Colonic mucosa (tissue), 4 donors: ENCODE data around the gene KIAA0232. TPM values are rescaled to one million over a fixed set of nuclear protein-coding genes. Genes with fewer than 3 reads are reported as not detected.

ENCODE experiments used
- DNase-seq: peaks from one replicate; pipeline ENCODE4 v3.0.0-alpha.2; 2020
- H3K27ac ChIP-seq: fragments of 200-600 bp; one replicate; pipeline ENCODE4 v1.8.0; 2021
- H3K27me3 ChIP-seq: fragments of 200-600 bp; one replicate; pipeline ENCODE4 v1.8.0; 2021
- H3K36me3 ChIP-seq: fragments of 200-600 bp; one replicate; pipeline ENCODE4 v1.8.0; 2021
- H3K4me1 ChIP-seq: fragments of 200-600 bp; one replicate; pipeline ENCODE4 v1.8.0; 2021; ENCODE audit warnings: mild to moderate bottlenecking
- H3K4me3 ChIP-seq: fragments of 200-600 bp; one replicate; pipeline ENCODE4 v1.8.0; 2021
- H3K9ac ChIP-seq, 2 donors: one replicate each; pipeline ENCODE4 v1.7.0; 2013; ENCODE audit warnings: control low read depth in 2 of 2, low read depth in 2 of 2, low read length in 2 of 2
- H3K9me3 ChIP-seq: fragments of 200-600 bp; one replicate; pipeline ENCODE4 v1.8.0; 2021
- intact Hi-C: fragments of 100-400 bp; cut with DNase I; formaldehyde crosslinking; loops from one replicate; pipeline ENCODE4 v1.14.1; 2022
- total RNA-seq, 2 donors: library from RNA; stranded (reverse); fragmentation: NEBNext Ultra II Directional in 1 of 2; extraction: Animal tissue kit (Norgen Biotek cat#: 25700) in 1 of 2; gene quantifications; one replicate each; pipeline ENCODE4 v1.2.1, GENCODE V29; 2021
- TF ChIP-seq, protein P1 (sequence below): fragments of 200-600 bp; IDR thresholded peaks from one replicate; pipeline ENCODE4 v1.8.0; 2022; ENCODE audit warnings: antibody characterized with exemption, mild to moderate bottlenecking
- donor health status: healthy.
- donor health status: DM: no; HTN: no; CAD: no.
- donor health status: DM: no; HTN: no; CAD: no.

KIAA0232 gene
- total RNA-seq, 2 donors from 2014 or later, result 20.8 to 32.8 TPM

DNA sequence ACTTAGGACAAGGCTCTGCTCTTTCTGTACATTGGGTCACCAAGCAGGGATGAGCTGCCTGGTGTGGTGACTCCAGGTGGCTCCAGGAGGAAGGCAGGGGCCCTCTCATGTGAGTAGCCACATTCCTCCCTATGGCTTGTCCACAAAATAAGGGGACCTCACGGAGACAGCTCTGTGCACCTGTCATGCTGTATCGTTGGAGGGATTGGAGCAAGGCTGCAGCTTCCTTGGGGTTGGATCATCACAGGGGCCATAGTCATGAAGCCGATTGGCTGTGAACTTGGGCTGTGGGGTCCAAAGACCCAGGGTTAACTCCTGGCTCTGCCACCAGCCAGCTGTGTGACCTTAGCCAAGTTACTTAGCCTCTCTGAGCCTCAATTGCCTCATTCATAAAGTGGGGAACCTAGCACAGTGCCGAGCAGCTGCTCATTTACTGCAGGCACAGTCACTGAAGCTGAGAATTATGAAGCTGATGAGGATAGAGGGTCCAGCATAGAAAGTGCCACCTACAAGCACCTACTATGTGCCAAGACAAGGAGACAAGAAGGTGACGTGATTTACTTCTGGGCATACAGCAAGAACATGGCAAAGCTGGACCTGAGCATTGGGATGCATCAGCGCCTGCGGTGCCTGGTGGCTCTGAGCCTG lies 11.8 kb upstream of the KIAA0232 start:
- H3K4me1 ChIP-seq, result peaks cover 21% of the 10 kb centered on the region
- intact Hi-C loops, result no loop called here

DNA sequence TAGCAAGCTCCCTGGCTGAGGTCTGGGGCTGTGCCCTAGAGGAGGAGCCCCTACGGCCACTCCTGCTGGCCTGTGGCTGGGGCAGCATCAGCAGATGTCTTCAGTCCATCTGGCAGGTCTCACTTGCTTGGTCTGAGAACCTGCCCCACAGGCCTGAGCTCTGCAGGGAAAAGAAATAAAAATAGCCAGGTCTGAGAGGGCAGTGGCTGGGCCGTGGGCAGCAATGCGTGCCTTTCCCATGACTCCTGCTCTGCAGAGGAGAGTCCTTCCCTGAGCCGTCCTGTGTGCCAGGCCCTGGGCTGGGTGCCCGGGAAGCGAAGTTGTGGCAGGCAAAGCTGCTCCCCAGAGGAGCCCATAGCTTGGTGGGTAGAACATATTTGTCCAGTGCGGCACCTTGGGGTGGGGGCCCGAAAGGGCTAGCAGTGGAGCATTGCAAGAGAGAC lies 11.3 kb upstream of the KIAA0232 start:
- Histone ChIP-seq H3K36me3 (no peaks in the 10 kb centered on the region), H3K9me3 (no peaks in the 10 kb centered on the region), H3K27ac (no peak overlapping the region), H3K27me3 (no peaks in the 10 kb centered on the region), H3K4me1 (peaks cover 21% of the 10 kb centered on the region), H3K9ac (peak overlapping the region in 1 of 2 donors; percentile 19), H3K4me3 (no peak overlapping the region)
- intact Hi-C loops, result no loop called here
- TF ChIP-seq, protein P1, sequence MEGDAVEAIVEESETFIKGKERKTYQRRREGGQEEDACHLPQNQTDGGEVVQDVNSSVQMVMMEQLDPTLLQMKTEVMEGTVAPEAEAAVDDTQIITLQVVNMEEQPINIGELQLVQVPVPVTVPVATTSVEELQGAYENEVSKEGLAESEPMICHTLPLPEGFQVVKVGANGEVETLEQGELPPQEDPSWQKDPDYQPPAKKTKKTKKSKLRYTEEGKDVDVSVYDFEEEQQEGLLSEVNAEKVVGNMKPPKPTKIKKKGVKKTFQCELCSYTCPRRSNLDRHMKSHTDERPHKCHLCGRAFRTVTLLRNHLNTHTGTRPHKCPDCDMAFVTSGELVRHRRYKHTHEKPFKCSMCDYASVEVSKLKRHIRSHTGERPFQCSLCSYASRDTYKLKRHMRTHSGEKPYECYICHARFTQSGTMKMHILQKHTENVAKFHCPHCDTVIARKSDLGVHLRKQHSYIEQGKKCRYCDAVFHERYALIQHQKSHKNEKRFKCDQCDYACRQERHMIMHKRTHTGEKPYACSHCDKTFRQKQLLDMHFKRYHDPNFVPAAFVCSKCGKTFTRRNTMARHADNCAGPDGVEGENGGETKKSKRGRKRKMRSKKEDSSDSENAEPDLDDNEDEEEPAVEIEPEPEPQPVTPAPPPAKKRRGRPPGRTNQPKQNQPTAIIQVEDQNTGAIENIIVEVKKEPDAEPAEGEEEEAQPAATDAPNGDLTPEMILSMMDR, result no peak
- DNase-seq, result no peak

More for the DNA sequence above, 11.8 kb upstream of the KIAA0232 start:
- no peaks in the 10 kb centered on the region for H3K9me3 ChIP-seq
- DNase-seq, result no peak
- H3K4me3 ChIP-seq, result no peak overlapping the region
- H3K27me3 ChIP-seq, result no peaks in the 10 kb centered on the region
- TF ChIP-seq, protein P1, result no peak
- H3K27ac ChIP-seq, result no peak overlapping the region
- no peaks in the 10 kb centered on the region for H3K36me3 ChIP-seq
- peak overlapping the region; percentile 6 to 72 for H3K9ac ChIP-seq

DNA sequence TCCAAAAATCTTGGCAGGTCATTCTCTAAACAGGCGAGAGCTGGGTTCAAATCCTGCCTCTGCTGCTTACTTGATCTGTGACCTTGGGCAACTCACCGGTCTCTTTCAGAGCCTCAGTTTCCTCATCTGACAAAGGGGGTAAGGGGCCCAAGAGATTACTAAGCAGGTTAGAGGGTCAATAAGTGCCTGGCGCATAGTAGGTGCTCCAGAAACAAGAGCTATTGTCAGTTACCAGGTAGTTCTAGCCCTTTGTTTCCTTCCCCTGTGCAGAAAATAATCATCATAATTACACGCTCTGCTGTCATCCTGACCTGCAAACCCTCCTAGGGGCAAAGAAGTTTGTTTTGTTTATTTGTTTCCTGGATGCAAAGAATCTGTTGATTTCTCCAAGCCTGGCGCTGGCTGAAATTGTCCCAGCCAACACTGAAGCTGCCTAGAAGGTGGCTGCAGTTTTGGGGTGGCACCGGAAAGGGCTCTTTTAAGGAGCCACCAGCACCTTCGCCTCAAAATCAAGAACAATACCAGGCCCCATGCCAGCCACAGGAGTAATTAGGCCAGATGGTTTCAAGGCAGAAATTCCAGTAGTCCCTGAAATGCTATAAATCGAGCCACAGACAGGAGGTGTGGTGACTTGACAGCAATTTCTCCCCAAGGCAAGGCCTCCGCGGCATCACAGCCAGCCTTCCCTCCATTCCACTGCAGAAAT lies 10.2 kb upstream of the KIAA0232 start:
- H3K27me3 ChIP-seq, result no peaks in the 10 kb centered on the region
- no peaks in the 10 kb centered on the region for H3K36me3 ChIP-seq
- peak; percentile 79 for DNase-seq
- H3K4me1 ChIP-seq, result peaks cover 21% of the 10 kb centered on the region
- H3K9ac ChIP-seq, result peak overlapping the region in 1 of 2 donors; percentile 58
- intact Hi-C loops, result no loop called here
- H3K27ac ChIP-seq, result peak overlapping the region; percentile 42
- no peaks in the 10 kb centered on the region for H3K9me3 ChIP-seq
- no peak overlapping the region for H3K4me3 ChIP-seq
- TF ChIP-seq, protein P1, result no peak

DNA sequence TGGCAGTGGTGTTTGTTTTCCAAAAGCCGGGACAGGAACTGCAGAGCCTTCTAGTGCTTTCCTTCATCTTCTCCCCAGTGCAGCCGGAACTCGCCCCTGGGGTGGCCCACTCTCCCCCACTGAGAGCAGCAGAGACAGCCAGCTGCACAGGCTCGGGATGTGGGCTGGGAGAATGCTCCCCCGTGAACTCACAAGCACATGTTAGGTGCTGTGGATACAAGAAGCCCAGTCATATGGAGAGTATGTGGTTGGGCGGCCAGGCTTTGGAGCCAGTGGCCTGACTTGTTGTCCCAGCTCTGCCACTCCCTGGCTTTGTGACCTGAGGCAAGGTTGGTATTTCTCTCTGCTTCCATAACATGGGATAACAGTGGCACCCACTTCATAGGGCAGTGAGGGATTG lies 9.4 kb upstream of the KIAA0232 start:
- Histone ChIP-seq H3K36me3 (no peaks in the 10 kb centered on the region), H3K27me3 (no peaks in the 10 kb centered on the region), H3K9me3 (no peaks in the 10 kb centered on the region), H3K9ac (peak overlapping the region in 1 of 2 donors; percentile 58), H3K4me1 (peaks cover 18% of the 10 kb centered on the region), H3K27ac (peak overlapping the region; percentile 42), H3K4me3 (no peak overlapping the region)
- intact Hi-C loops, result no loop called here
- TF ChIP-seq, protein P1, result no peak
- peak; percentile 41 for DNase-seq

DNA sequence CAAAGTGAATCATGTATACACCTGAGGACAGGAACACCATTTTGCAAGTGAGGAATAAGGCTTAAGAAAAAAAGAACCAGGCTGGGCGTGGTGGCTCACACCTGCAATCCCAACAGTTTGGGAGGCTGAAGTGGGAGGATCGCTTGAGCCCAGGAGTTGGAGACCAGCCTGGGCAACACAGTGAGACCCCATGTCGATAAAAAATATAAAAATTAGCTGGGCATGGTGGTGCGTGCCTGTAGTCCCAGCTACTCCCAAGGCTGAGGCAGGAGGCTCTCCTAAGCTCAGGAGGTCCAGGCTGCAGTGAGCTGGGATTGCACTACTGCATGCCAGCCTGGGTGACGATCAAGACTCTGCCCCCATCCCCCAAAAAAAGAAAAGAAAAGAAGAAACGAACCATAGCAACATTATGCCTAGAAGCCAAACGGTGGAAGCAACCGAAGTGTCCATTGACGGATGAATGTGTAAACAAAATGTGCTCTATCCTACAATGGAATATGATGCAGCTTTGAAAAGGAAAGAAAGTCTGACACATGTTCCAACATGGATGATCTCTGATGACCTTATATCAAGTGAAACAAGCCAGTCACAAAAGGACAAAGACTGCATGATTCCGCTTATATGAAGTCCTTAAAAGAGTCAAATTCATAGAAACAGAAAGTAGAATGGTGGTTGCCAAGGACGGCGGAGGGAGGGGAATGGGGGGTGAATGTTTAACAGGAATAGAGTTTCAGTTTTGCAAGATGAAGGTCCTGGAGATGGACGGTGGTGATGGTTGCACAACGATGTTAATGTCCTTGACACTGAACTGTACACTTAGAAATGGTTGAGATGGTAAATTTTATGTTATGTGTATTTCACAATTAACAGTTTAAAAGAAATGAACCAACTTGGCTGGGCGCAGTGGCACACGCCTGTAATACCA lies 8.6 kb upstream of the KIAA0232 start:
- no peak overlapping the region for H3K27ac ChIP-seq
- no peak for DNase-seq
- no peaks in the 10 kb centered on the region for H3K9me3 ChIP-seq
- H3K36me3 ChIP-seq, result no peaks in the 10 kb centered on the region
- TF ChIP-seq, protein P1, result no peak
- no peaks in the 10 kb centered on the region for H3K27me3 ChIP-seq
- H3K4me3 ChIP-seq, result no peak overlapping the region
- intact Hi-C loops, result no loop called here
- no peak overlapping the region for H3K9ac ChIP-seq
- H3K4me1 ChIP-seq, result peaks cover 17% of the 10 kb centered on the region
